ENCODE results near the gene POU2AF2.
"Not testable (repeated sequence)": the region's sequence is repeated elsewhere in the genome, so short reads cannot be mapped to it uniquely, and the experiment has no call there.

Gene POU2AF2

DNA sequence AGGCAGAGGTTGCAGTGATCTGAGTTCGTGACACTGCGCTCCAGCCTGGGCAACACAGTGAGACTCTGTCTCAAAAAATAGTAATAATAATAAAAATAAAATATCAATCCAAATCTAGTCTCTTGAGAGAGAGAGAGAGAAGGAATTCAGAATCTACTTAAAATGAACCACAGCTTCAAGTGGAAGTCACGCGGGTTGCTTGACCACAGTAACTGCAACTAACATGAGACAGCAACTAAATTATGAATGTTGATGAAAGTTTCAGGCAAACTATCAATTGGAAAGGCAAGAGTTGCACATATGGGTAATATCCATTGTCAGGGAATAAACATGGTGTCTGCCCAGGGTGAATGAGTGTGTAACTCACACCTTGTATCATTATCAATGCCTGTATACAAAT, 12.5 kb downstream of the POU2AF2 start:
- DNase-seq (ENCODE audit: low read depth in 2 of 2): no peak

DNA sequence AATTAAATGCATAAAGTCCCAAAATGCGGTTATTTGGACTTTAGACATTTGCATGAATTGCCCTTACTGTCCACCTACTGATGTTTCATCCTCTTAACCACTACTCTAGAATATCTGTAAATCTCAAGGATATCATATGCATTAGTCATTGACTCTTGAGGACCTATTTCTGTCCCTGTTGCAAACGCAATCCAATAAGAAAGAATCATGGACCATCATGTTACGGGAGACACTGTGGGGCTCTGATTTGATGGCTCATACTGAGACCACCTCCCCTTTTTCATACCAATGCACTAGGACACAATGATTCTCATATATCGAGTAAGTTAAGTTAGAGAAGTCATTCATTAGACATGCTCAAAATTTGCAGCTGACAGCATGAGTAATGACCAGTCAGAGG, 14.4 kb downstream of the POU2AF2 start:
- DNase-seq (ENCODE audit: low read depth in 2 of 2): no peak

DNA sequence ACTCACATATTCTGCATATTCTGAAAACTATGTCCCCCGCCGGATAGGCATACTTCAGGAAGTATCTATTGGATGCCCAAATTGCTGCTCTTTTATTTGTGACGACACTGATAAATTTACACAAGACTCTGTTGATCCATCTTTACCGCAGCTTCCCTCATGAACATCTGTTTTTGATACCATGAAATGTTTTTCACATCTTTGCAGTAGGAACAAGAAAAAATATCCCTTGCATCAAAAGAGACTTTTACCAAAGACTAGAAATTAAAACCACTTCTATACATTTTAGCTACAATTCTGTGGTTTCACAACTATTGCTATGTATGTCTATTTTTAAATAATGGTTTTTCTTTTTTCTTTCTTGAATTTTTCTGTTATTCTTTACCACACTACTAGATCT, 15.3 kb downstream of the POU2AF2 start:
- DNase-seq (ENCODE audit: low read depth in 2 of 2): no peak

DNA sequence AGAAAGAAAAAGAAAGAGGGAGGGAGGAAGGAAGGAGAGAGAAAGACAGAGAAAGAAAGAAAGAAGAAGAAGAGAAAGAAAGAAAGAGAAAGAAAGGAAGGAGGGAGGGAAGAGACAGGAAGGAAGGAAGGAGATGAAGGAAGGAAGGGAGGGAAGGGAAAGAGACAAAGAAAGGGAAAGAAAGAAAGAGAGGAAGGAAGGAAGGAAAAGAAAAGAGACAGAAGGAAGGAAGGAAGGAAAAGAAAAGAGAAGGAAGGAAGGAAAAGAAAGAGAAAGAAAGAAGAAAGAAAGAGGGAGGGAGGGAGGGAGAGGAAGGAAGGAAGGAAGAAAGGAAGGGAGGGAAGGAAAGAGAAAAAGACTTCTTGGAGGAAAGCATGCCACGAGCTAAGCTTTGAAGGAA, 19.1 kb downstream of the POU2AF2 start:
- no peak for DNase-seq (ENCODE audit: low read depth in 2 of 2)

DNA sequence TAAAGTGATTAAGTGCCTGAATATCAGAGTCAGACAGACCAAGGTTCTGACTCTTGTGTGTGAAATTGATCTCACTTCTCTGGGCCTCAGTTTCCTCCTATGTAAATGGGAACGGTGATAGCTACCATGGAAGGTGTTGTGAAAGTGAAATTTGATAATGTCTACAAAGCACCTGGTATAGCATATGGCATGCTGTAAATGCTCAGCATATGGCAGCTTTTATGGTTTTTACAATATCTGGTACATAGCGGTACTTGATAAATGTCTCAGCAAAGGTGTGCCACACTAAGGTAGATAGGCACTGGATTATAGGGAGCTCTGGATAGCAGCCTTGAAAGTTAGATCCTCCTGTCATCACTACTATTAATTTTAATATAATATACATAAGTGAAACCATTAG, 19.9 kb downstream of the POU2AF2 start:
- DNase-seq (ENCODE audit: low read depth in 2 of 2): no peak

DNA sequence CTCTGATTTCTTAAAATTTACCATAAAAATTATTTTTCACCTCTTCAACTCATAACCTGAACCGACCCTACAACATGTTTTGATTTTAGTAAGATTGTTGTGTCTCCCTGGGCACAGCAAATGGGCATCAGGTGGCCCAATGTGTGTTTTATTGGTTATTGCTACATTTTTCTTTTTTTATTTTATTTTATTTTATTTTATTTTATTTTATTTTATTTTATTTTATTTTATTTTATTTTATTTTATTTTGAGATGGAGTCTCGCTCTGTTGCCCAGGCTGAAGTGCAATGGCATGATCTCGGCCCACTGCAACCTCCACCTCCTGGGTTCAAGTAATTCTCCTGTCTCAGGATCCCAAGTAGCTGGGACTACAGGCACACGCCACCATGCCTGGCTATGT, 22.8 kb downstream of the POU2AF2 start:
- DNase-seq (ENCODE audit: low read depth in 2 of 2): not testable (repeated sequence)

DNA sequence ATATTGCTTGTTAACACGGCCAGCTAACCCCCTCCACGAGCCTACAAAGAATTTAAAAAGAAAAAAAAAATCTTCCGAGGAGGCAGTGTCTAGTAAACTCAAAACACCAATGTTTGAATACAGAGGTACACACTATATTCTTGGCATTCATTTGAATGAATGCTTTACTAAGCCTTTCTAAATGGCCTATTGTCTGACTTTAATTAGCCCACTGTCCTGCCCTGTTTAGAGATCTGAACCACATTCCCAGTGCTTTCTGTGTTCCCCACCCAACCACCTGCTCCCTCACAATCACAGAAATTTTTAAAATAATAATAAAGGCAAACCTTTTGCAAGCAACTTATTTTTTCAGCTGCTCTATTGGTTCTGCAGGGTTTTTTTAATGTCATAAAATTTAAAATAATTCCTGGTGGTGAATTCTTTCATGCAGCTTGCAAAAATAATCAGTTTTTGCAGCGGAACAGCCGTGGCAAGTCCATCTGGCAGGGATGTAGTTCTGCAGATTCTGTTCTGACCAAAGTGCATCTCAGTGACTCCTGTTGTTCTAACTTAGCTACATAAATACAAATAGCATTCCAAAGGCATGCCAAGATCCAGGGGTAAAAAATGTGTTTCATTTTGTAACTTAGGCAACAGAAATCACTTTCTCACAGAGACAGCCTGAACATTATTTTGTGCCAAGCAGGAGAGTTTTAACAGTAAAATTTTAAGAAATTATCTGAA, 23.8 kb downstream of the POU2AF2 start:
- no peak for DNase-seq (ENCODE audit: low read depth in 2 of 2)

DNA sequence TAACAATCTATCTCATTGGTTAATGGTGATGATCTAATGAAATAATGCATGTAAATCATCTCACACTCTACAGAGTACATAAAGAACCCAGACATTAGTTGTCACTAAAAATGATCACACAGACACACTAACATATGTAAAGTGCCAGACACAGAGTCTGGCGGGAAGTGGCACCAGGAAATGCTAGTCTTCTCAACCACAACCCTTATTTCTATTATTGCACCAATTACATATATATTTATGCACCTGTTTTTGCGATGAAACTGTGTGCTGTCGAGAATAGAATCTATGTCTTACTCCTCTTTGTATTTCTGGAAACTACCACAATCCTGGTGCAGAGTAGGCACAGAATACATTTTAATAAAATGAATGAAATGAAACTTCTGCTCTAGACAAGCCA, 26.9 kb downstream of the POU2AF2 start:
- no peak for DNase-seq (ENCODE audit: low read depth in 2 of 2)

DNA sequence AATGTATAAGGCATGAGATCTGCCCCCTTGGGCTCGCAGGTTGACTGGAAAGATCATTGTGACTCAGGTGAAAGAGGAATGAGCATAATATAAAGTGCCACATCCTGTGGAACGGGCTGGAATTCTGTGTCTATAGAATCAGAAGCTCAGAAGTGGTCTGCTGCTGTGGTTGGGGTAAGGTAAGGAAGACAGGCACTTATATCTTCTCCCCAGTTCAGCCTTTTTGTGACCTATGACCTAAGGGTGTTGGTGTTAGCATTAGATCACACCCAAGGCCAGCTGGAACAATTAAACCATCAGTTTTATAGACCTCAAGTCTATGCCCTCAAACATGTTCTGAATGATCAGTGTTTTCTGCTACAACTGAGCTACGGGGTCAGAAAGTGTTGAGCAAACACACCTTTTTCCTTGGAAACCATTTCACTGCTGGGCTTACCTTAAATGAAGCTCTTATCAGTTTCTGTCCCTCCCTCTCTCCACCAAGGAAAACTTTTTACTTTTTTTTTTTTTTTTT, 37.1 kb downstream of the POU2AF2 start:
- DNase-seq (ENCODE audit: low read depth in 2 of 2): no peak

DNA sequence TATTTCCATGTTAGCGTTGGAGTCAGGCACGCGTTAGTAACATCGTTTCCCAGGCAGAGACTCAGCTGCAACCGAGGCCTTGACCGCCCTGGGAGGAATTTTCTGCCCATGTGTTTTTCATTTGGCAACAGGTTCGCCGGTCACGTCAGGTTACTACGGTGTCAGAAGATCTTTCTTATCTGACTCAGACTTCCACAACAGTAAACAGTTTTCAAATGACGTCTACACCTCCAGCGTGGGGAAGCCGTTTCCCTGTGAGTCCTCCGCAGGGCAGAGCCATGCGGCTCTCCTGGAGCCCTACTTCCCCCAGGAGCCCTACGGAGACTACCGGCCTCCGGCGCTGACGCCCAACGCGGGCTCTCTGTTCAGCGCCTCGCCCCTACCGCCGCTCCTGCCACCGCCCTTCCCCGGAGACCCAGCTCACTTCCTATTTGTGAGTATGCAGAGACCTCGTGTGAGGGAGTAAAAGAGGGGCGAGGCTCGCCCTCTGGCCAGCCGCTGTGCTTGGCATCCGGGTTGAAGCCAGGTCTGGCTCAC, 38.5 kb downstream of the POU2AF2 start:
- no peak for DNase-seq (ENCODE audit: low read depth in 2 of 2)

DNA sequence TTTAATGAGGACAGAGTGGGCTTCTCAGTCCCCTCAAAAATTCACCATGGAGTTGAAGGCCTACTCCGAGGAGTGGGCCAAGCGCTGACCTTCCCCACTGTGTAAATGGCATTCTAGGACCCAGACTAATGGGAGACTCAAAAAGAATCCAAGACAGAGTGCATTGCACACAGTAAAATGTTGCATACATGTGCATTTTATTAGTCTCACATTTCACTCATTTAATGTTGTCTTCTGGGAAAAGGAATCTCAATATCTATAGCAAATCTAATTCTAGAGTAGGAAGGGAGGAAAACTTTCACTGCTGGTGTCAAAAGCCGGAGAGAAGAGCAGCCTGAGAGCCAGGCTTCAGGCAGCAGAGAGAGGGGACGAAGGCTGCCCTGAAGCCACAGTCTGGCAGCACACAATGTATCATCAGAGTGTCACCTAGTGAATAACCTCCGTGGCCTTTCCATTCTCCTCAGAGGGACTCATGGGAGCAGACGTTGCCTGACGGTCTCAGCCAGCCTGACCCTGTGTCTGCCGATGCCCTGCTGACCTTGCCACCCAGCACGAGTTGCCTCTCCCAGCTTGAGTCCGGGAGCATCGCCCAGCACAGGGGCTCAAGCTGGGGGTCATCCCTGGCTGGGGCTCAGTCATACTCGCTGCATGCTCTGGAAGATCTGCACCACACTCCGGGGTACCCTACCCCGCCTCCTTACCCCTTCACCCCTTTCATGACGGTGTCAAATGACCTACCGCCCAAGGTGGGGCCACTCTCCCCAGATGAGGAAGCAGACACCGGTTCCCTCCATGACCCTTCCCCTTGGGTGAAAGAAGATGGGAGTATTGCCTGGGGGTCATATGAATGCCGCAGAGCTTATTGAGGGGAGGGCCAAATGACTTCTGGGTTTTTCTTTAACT, 39.9 kb downstream of the POU2AF2 start:
- no peak for DNase-seq (ENCODE audit: low read depth in 2 of 2)

DNA sequence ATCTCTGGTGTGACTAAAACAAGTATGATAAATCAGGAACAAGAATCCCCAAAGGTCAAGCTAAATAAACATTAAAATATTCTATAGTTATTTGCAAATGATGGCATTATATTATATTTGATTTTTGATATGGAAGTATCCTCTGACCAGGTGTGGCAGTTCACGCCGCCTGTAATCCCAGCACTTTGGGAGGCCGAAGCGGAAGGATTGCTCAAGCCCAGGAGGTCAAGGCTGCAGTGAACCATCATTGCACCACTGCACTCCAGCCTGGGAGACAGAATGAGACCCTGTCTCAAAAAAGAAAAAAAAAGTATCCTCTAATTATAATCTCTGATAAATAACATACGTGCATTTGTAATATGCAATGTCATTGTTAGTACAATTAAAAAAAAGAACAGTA, 46.2 kb downstream of the POU2AF2 start:
- DNase-seq (ENCODE audit: low read depth in 2 of 2): no peak

DNA sequence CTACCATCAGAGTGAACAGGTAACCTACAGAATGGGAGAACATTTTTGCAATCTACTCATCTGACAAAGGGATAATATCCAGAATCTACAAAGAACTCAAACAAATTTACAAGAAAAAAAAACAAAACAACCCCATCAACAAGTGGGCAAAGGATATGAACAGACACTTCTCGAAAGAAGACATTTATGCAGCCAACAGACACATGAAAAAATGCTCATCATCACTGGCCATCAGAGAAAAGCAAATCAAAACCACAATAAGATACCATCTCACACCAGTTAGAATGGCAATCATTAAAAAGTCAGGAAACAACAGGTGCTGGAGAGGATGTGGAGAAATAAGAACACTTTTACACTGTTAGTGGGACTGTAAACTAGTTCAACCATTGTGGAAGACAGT, 46.9 kb downstream of the POU2AF2 start:
- not testable (repeated sequence) for DNase-seq (ENCODE audit: low read depth in 2 of 2)

DNA sequence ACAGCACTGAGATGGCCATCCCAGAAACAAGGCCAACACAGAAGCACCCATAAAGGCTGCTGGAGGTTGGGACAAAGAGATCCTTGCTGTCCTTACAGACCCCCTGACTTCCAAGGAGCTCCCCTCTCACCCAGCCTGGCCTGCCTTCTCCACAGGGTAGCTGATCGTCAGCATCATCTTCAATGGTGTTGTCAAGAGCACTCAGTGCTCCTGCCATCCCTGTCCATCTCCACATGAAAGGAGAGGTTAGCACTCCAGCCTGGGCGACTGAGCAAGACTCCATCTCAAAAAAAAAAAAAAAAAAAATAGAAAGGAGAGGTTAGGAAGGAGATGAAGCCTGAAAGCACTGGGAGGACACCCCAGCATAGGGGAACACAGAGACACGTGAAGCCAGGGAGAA, 50.7 kb downstream of the POU2AF2 start:
- DNase-seq (ENCODE audit: low read depth in 2 of 2): no peak

DNA sequence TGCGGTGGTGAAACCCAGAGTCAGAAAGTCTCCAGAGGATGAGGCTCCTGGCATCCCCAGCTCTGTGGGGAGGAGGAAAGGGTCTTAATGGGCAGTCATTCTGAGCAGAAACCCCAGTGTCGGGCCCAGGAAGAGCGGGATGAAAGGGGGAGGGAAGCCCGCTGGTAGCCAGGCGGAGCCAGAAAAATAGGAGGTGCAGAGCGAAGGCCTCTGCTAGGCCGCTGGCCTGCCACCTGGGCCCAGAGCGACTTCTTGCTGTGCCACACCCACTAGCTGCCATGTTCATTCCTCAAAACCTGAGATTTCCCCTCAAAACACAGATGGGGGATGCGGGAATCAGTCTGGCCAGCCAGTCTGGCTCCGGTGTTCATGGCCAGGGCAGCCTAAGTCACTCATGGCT, 52.2 kb downstream of the POU2AF2 start:
- no peak for DNase-seq (ENCODE audit: low read depth in 2 of 2)

DNA sequence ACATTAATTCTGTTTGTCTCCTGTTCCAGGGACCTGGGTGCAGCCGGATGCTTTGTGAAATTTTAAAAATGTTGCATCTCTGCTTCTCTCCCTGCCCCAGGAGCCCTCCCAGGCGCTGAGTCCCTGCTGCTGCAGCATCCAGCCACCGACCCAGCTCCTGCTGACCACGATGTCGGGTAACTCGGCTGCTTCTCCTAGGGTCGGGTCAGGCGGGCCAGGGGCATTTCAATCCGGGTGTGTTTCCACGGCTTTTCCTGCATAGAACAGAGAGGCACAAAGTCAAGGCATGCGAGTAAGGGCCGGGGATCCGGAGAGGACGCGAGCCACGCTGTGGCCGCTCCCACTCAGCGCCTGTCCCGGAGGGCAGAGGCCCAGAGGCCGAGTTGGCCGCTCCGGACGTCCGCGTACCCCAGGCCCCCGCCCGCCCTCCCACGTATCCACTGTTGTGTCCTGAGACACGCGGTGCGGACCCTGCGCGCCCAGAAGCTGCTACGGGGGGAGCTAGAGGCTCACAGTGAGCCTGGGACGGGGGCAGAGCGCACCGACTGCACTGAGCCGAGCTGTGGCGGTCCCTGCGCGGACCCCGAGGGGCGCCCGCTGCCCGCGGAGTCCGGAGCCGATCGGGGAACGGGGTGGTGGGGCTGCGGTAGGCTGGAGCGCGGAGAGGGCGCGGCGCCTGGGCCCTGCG, 53.0 kb downstream of the POU2AF2 start, which contains the start of gene POU2AF3:
TSS of gene POU2AF3 (plus strand) at position 134 of the 688 bp plus-strand sequence. CDS start at position 170, 36 bp downstream.
- DNase-seq (ENCODE audit: low read depth in 2 of 2): no peak

DNA sequence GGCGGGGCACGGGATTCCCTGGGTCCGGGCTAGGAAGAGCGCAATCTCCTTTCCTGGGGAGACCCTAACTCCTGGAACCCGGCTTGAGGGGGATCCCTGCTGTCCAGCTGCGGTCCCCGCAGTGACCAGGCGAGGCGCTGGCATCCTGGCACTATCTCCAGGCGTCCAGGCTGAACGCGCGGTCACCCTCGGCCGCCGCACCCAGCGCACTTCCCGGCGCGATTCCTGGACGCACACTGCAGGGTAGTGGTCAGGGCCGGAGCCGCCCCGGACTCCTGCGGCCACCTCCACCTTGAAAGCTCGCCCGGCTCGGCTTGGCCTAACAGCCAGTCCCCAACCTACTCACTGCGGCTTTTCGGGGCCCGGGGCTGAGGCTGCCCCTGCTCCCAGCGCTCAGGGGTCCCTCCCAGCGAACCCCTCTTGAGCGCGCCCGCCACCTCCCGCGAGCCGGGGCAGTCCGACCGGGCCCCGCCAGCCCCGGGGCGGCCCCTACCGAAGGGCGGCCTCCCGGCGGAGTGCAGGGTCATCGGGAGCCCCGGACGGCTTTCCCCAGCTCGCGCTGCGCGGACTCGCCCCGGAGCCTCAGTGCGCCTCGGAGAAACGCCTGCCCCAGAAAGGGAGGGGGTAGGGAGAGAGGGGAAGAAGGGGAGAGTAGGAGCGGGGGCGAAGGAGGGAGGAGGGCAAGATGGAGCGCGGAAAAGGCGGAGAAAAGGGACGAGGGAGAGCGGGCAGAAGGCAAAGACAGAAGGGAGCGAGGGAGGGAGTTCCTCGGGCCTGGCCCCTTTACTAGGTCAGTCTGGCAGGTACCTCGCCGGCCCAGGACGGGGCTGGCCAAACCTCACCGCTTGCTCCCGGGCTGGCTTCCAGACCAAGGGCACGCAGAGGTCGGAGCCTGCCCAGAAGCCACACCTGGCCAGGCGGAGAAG, 53.8 kb downstream of the POU2AF2 start:
- no peak for DNase-seq (ENCODE audit: low read depth in 2 of 2)

DNA sequence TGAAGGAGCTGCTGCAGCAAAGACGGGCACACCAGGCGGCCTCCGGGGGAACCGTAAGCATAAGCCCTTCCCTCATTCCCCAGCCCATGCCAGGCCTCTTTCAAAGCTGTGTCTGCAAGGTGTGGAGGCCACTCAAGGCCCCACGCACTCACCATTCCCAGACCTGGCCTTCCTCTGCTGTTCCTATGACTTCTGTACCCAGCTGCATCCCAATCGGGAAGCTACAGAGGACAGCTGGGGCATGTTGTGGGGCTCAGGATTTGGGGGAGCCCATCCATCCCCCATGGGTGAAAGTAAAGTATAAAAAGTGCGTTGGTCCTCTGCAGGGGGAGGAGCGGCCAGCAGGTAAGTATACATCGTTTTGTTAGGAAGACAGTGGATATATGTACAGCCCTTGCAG, 55.0 kb downstream of the POU2AF2 start:
- no peak for DNase-seq (ENCODE audit: low read depth in 2 of 2)

DNA sequence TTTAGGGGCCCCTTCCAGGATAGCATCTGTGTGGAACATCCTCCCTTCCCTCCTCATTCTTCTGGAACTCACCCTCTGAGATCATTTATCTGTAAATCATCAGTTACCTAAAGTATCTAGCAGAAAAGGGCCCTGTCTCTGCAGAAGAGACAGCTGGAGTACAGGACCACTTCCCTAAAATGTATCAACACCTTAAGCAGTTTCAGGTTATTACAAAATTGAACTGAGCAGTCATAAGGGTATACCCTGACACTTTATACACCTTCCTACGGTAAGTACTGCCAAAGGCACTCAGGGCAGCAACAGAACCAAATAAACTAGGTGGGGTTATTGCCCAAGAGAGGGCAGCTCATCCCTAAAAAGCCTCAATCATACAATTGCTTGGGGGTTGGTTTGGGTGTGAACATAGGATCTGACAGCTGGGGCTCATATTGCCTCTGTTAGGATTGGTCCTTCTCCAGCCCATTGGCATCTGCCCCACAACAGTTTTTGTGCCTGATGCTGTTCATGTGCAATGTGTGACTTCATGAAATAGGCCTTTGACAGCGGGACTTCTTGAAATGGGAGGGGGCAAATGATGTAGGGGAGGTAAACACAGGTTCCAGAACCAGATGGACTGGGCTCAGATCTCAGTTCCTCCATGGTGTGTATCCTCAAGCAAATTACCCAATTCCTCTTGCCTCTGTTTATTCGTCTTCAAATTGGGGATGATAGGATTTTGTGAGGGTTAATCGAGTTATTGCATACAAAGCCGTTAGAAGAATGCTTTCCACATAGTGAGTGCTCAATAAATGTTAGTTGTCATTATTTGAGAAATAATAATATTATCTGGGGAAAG, 55.7 kb downstream of the POU2AF2 start:
- DNase-seq (ENCODE audit: low read depth in 2 of 2): no peak

DNA sequence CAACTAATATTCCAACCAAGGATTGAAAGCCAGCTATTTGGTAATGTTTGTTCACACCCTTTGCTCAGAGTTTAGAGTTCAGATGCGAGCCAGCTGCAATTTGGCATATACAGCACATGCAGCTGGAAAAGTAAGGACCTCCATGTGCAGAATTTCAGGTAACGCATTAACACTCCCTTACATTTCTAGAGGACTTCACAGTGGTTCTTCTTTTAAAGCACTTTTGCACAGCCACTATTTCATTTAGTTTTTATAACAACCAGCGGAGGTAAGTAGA, 56.3 kb downstream of the POU2AF2 start:
- DNase-seq (ENCODE audit: low read depth in 2 of 2): no peak
